ENCODE data around the gene ABCC4. TPM values are rescaled to one million over a fixed set of nuclear protein-coding genes. Genes with fewer than 3 reads are reported as not detected.
"Not testable (repeated sequence)": the region's sequence is repeated elsewhere in the genome, so short reads cannot be mapped to it uniquely, and the experiment has no call there.

The ABCC4 gene
- polyA plus RNA-seq, 2 donors: 0.55 to 1.4 TPM

GRCh38 chr13:95207769-95208366 lies 93.4 kb downstream of the ABCC4 start:
- H3K4me3 ChIP-seq (ENCODE audit: low read depth in 1 of 2, low read length in 2 of 2): no peak overlapping the region
- H3K36me3 ChIP-seq (ENCODE audit: control insufficient read depth in 2 of 2, insufficient read depth in 2 of 2, low read length in 1 of 2): peaks cover 0 to 6% of the 10 kb centered on the region in 2 donors
- H3K9me3 ChIP-seq (ENCODE audit: control insufficient read depth in 2 of 2, insufficient read depth in 1 of 2, low read depth in 1 of 2, low read length in 1 of 2): no peaks in the 10 kb centered on the region
- no peak overlapping the region for H3K27ac ChIP-seq (ENCODE audit: low read depth in 2 of 2, low read length in 1 of 2)
- WGBS, 2 donors: 76 to 81% methylated on average over 12 of the region's 12 CpGs
- H3K4me1 ChIP-seq (ENCODE audit: control insufficient read depth in 2 of 2, insufficient read depth in 2 of 2, low read length in 1 of 2): no peaks in the 10 kb centered on the region
- H3K27me3 ChIP-seq (ENCODE audit: control insufficient read depth in 1 of 2, insufficient read depth in 2 of 2, low read length in 2 of 2): no peaks in the 10 kb centered on the region

- Histone ChIP-seq H3K4me1 (ENCODE audit: control insufficient read depth in 2 of 2, insufficient read depth in 2 of 2, low read length in 1 of 2) (no peaks in the 10 kb centered on the region), H3K9me3 (ENCODE audit: control insufficient read depth in 2 of 2, insufficient read depth in 1 of 2, low read depth in 1 of 2, low read length in 1 of 2) (no peaks in the 10 kb centered on the region), H3K4me3 (ENCODE audit: low read depth in 1 of 2, low read length in 2 of 2) (no peak overlapping the region), H3K27me3 (ENCODE audit: control insufficient read depth in 1 of 2, insufficient read depth in 2 of 2, low read length in 2 of 2) (no peaks in the 10 kb centered on the region), H3K36me3 (ENCODE audit: control insufficient read depth in 2 of 2, insufficient read depth in 2 of 2, low read length in 1 of 2) (peaks cover 0 to 6% of the 10 kb centered on the region in 2 donors), H3K27ac (ENCODE audit: low read depth in 2 of 2, low read length in 1 of 2) (no peak overlapping the region)
- 67 to 83% methylated on average over 4 of the region's 4 CpGs for WGBS, 2 donors
Observed at GRCh38 chr13:95206116-95206515, 95.1 kb downstream of the ABCC4 start.

- no peak overlapping the region for H3K27ac ChIP-seq (ENCODE audit: low read depth in 2 of 2, low read length in 1 of 2)
- no peak overlapping the region for H3K4me3 ChIP-seq (ENCODE audit: low read depth in 1 of 2, low read length in 2 of 2)
- H3K9me3 ChIP-seq (ENCODE audit: control insufficient read depth in 2 of 2, insufficient read depth in 1 of 2, low read depth in 1 of 2, low read length in 1 of 2): no peaks in the 10 kb centered on the region
- H3K36me3 ChIP-seq (ENCODE audit: control insufficient read depth in 2 of 2, insufficient read depth in 2 of 2, low read length in 1 of 2): peaks cover 0 to 6% of the 10 kb centered on the region in 2 donors
- no peaks in the 10 kb centered on the region for H3K27me3 ChIP-seq (ENCODE audit: control insufficient read depth in 1 of 2, insufficient read depth in 2 of 2, low read length in 2 of 2)
- H3K4me1 ChIP-seq (ENCODE audit: control insufficient read depth in 2 of 2, insufficient read depth in 2 of 2, low read length in 1 of 2): no peaks in the 10 kb centered on the region
- 92% methylated on average over 7 of the region's 7 CpGs for WGBS, 2 donors
Observed at GRCh38 chr13:95204231-95204765, 97.0 kb downstream of the ABCC4 start.

- Histone ChIP-seq H3K27ac (ENCODE audit: low read depth in 2 of 2, low read length in 1 of 2) (no peak overlapping the region), H3K36me3 (ENCODE audit: control insufficient read depth in 2 of 2, insufficient read depth in 2 of 2, low read length in 1 of 2) (peaks cover 0 to 6% of the 10 kb centered on the region in 2 donors), H3K4me1 (ENCODE audit: control insufficient read depth in 2 of 2, insufficient read depth in 2 of 2, low read length in 1 of 2) (no peaks in the 10 kb centered on the region), H3K27me3 (ENCODE audit: control insufficient read depth in 1 of 2, insufficient read depth in 2 of 2, low read length in 2 of 2) (no peaks in the 10 kb centered on the region), H3K9me3 (ENCODE audit: control insufficient read depth in 2 of 2, insufficient read depth in 1 of 2, low read depth in 1 of 2, low read length in 1 of 2) (no peaks in the 10 kb centered on the region), H3K4me3 (ENCODE audit: low read depth in 1 of 2, low read length in 2 of 2) (no peak overlapping the region)
- 81 to 85% methylated on average over 12 of the region's 12 CpGs for WGBS, 2 donors
Observed at GRCh38 chr13:95201814-95202651, 99.2 kb downstream of the ABCC4 start.

GRCh38 chr13:95200386-95200957 lies 100.8 kb downstream of the ABCC4 start:
- not testable (repeated sequence) for H3K4me3 ChIP-seq (ENCODE audit: low read depth in 1 of 2, low read length in 2 of 2); H3K36me3 ChIP-seq (ENCODE audit: control insufficient read depth in 2 of 2, insufficient read depth in 2 of 2, low read length in 1 of 2); H3K27me3 ChIP-seq (ENCODE audit: control insufficient read depth in 1 of 2, insufficient read depth in 2 of 2, low read length in 2 of 2); H3K27ac ChIP-seq (ENCODE audit: low read depth in 2 of 2, low read length in 1 of 2); H3K4me1 ChIP-seq (ENCODE audit: control insufficient read depth in 2 of 2, insufficient read depth in 2 of 2, low read length in 1 of 2); H3K9me3 ChIP-seq (ENCODE audit: control insufficient read depth in 2 of 2, insufficient read depth in 1 of 2, low read depth in 1 of 2, low read length in 1 of 2)
- 93% methylated on average over 13 of the region's 13 CpGs for WGBS, 2 donors

- 86 to 96% methylated on average over 4 of the region's 4 CpGs for WGBS, 2 donors
- Histone ChIP-seq H3K36me3 (ENCODE audit: control insufficient read depth in 2 of 2, insufficient read depth in 2 of 2, low read length in 1 of 2) (no peaks in the 10 kb centered on the region), H3K9me3 (ENCODE audit: control insufficient read depth in 2 of 2, insufficient read depth in 1 of 2, low read depth in 1 of 2, low read length in 1 of 2) (no peaks in the 10 kb centered on the region), H3K27ac (ENCODE audit: low read depth in 2 of 2, low read length in 1 of 2) (no peak overlapping the region), H3K4me3 (ENCODE audit: low read depth in 1 of 2, low read length in 2 of 2) (no peak overlapping the region), H3K4me1 (ENCODE audit: control insufficient read depth in 2 of 2, insufficient read depth in 2 of 2, low read length in 1 of 2) (no peaks in the 10 kb centered on the region), H3K27me3 (ENCODE audit: control insufficient read depth in 1 of 2, insufficient read depth in 2 of 2, low read length in 2 of 2) (no peaks in the 10 kb centered on the region)
Observed at GRCh38 chr13:95199896-95200295, 101.4 kb downstream of the ABCC4 start.

- H3K4me3 ChIP-seq (ENCODE audit: low read depth in 1 of 2, low read length in 2 of 2); H3K27ac ChIP-seq (ENCODE audit: low read depth in 2 of 2, low read length in 1 of 2); H3K4me1 ChIP-seq (ENCODE audit: control insufficient read depth in 2 of 2, insufficient read depth in 2 of 2, low read length in 1 of 2); H3K9me3 ChIP-seq (ENCODE audit: control insufficient read depth in 2 of 2, insufficient read depth in 1 of 2, low read depth in 1 of 2, low read length in 1 of 2); H3K36me3 ChIP-seq (ENCODE audit: control insufficient read depth in 2 of 2, insufficient read depth in 2 of 2, low read length in 1 of 2); H3K27me3 ChIP-seq (ENCODE audit: control insufficient read depth in 1 of 2, insufficient read depth in 2 of 2, low read length in 2 of 2): not testable (repeated sequence)
- 74 to 88% methylated on average over 2 of the region's 2 CpGs for WGBS, 2 donors
Observed at GRCh38 chr13:95198606-95199005, 102.6 kb downstream of the ABCC4 start.

GRCh38 chr13:95197548-95197947 lies 103.7 kb downstream of the ABCC4 start:
- Histone ChIP-seq H3K36me3 (ENCODE audit: control insufficient read depth in 2 of 2, insufficient read depth in 2 of 2, low read length in 1 of 2) (peaks cover 0 to 4% of the 10 kb centered on the region in 2 donors), H3K27me3 (ENCODE audit: control insufficient read depth in 1 of 2, insufficient read depth in 2 of 2, low read length in 2 of 2) (no peaks in the 10 kb centered on the region), H3K4me3 (ENCODE audit: low read depth in 1 of 2, low read length in 2 of 2) (no peak overlapping the region), H3K27ac (ENCODE audit: low read depth in 2 of 2, low read length in 1 of 2) (no peak overlapping the region), H3K9me3 (ENCODE audit: control insufficient read depth in 2 of 2, insufficient read depth in 1 of 2, low read depth in 1 of 2, low read length in 1 of 2) (no peaks in the 10 kb centered on the region), H3K4me1 (ENCODE audit: control insufficient read depth in 2 of 2, insufficient read depth in 2 of 2, low read length in 1 of 2) (no peaks in the 10 kb centered on the region)
- 77 to 81% methylated on average over 4 of the region's 4 CpGs for WGBS, 2 donors

GRCh38 chr13:95195146-95195545 lies 106.1 kb downstream of the ABCC4 start:
- WGBS, 2 donors: 83 to 85% methylated on average over 6 of the region's 6 CpGs
- peaks cover 0 to 4% of the 10 kb centered on the region in 2 donors for H3K36me3 ChIP-seq (ENCODE audit: control insufficient read depth in 2 of 2, insufficient read depth in 2 of 2, low read length in 1 of 2)
- no peaks in the 10 kb centered on the region for H3K27me3 ChIP-seq (ENCODE audit: control insufficient read depth in 1 of 2, insufficient read depth in 2 of 2, low read length in 2 of 2)
- no peak overlapping the region for H3K4me3 ChIP-seq (ENCODE audit: low read depth in 1 of 2, low read length in 2 of 2)
- H3K9me3 ChIP-seq (ENCODE audit: control insufficient read depth in 2 of 2, insufficient read depth in 1 of 2, low read depth in 1 of 2, low read length in 1 of 2): no peaks in the 10 kb centered on the region
- no peaks in the 10 kb centered on the region for H3K4me1 ChIP-seq (ENCODE audit: control insufficient read depth in 2 of 2, insufficient read depth in 2 of 2, low read length in 1 of 2)
- H3K27ac ChIP-seq (ENCODE audit: low read depth in 2 of 2, low read length in 1 of 2): no peak overlapping the region

Data from esophagus (tissue), 2 donors.